Ovary (tissue), 9 donors: ENCODE data around the gene ITPKC. TPM values are rescaled to one million over a fixed set of nuclear protein-coding genes. Genes with fewer than 3 reads are reported as not detected.

Experiments
- DNase-seq, 5 donors: peaks; one replicate each; pipeline ENCODE4 v3.0.0-alpha.2; 2019 to 2020
- H3K27ac ChIP-seq, 2 donors: fragments of 200-600 bp; one replicate each; pipeline versions ENCODE4 v1.5.1 to v1.8.0; 2019 to 2022
- H3K27me3 ChIP-seq: fragments of 200-600 bp; one replicate; pipeline ENCODE4 v1.8.0; 2022
- H3K36me3 ChIP-seq: fragments of 200-600 bp; sonication (generic); one replicate; pipeline ENCODE4 v1.5.1; 2019
- H3K4me1 ChIP-seq: one replicate; pipeline ENCODE4 v1.8.1; 2013; ENCODE audit warnings: mild to moderate bottlenecking, moderate library complexity; ENCODE audit not compliant: insufficient read depth
- H3K4me3 ChIP-seq: fragments of 200-600 bp; sonication (generic); one replicate; pipeline ENCODE4 v1.5.1; 2017
- H3K9me3 ChIP-seq, 2 donors: fragments of 200-600 bp in 1 of 2; sonication (generic) in 1 of 2; one replicate each; pipeline versions ENCODE4 v1.5.1 to v1.8.1; 2013 to 2019; ENCODE audit warnings: mild to moderate bottlenecking in 1 of 2, moderate library complexity in 1 of 2
- CTCF ChIP-seq, 3 donors: fragments of 450-650 bp in 2 of 3; fragments of 200-600 bp in 1 of 3; IDR thresholded peaks; one replicate each; pipeline versions ENCODE4 v1.5.1 to v1.8.0; 2016 to 2022; ENCODE audit warnings: antibody characterized with exemption in 3 of 3, mild to moderate bottlenecking in 1 of 3
- EP300 ChIP-seq: sonication (generic); formaldehyde crosslinking; IDR thresholded peaks from one replicate; pipeline ENCODE4 v1.6.1; 2017; ENCODE audit warnings: antibody characterized with exemption
- POLR2A ChIP-seq: fragments of 450-650 bp; IDR thresholded peaks from one replicate; pipeline ENCODE4 v1.6.1; 2017; ENCODE audit warnings: antibody characterized with exemption, mild to moderate bottlenecking, moderate library complexity
- WGBS, 3 donors: extraction: QIAGEN DNeasy Blood & Tissue Kit in 1 of 3; methylation state at CpG; one replicate each; pipeline versions ENCODE4 v1.1.5 to v1.1.7; 2013 to 2017; 5-methylcytosine and 5-hydroxymethylcytosine counted together
- intact Hi-C, 4 donors: fragments of 100-400 bp; cut with DNase I; formaldehyde crosslinking; loops; one replicate each; pipeline versions ENCODE4 v1.11.0 to v1.15.1; 2022 to 2023
- polyA plus RNA-seq, 2 donors: library from polyadenylated mRNA; stranded (reverse); fragments of 200-250 nt in 1 of 2; fragments of 350-450 nt in 1 of 2; fragmentation: Illumina TruSeq in 1 of 2; extraction: RNeasy Lipid Tissue Mini Kit (QIAGEN cat#74804) in 1 of 2; gene quantifications; one replicate each; pipeline ENCODE4 v1.2.3, GENCODE V29; 2013 to 2014
- total RNA-seq, 7 donors: library from RNA; depleted of rRNA in 2 of 7; stranded (reverse); fragments of >200 nt in 2 of 7; fragmentation: NEBNext Ultra II Directional in 3 of 7; extraction: Animal tissue kit (Norgen Biotek cat#: 25700) in 3 of 7; gene quantifications; one replicate each; pipeline versions ENCODE4 v1.1.0 to v1.2.4, GENCODE V29; 2016 to 2023
- donor health status: DM: no; HTN: no; CAD: no; lungs with moderate emphysema.
- donor health status: DM: no; HTN: no; CAD: no.
- donor health status: Bipolar disorder and iron deficiency.
- donor health status: DM: yes; HTN: yes; CAD: no.
- donor health status: DM: no; HTN: no; CAD: no.
- donor health status: DM: yes; HTN: yes; CAD: no.

Gene ITPKC
- total and polyA plus RNA-seq, 9 donors, result 6.5 to 117 (median 19.1) TPM

DNA sequence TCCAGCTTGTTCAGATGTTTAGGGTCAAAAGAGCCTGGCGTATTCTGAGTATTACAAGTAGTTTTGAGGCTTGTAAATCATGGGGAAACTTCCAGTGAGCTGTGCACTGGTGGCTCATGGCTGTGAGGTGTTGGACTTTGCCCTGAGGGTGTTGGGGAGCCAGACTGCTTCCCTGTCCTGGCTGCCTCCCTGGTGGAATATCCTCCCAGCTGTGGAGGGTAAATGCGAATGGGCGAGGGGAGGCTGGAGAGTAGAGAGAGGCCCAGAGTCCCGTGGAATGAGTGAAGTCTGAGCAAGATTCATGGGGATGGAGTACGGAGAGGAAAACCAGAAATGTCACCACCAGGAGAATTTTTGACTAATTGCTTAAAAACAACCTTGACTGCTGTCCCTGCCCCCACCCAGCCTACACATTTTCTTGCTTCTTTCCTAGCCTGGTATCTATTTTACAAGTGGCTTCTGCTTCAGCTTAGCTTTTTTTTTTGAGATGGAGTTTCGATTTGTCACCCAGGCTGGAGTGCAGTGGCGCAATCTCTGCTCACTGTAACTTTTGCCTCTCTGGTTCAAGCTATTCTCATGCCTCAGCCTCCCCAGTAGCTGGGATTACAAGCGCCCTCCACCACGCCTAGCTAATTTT, 37.8 kb downstream of the ITPKC start:
- H3K27ac ChIP-seq, result no peak overlapping the region

GRCh38 chr19:40755248-40755624, 38.3 kb downstream of the ITPKC start:
- no peak overlapping the region for H3K4me3 ChIP-seq
- no peak for DNase-seq
- TF ChIP-seq CTCF (IDR thresholded peaks at IDR 0.05) (no peak), POLR2A (no peak), EP300 (no peak)
- H3K36me3 ChIP-seq, result no peaks in the 10 kb centered on the region
- no peaks in the 10 kb centered on the region for H3K27me3 ChIP-seq
- H3K27ac ChIP-seq, result no peak overlapping the region
- intact Hi-C loops, result no loop called here
- no peaks in the 10 kb centered on the region for H3K9me3 ChIP-seq
- 67 to 84% (median 74%) methylated on average over 3 of the region's 3 CpGs for WGBS, 3 donors
- H3K4me1 ChIP-seq, result peaks cover 13% of the 10 kb centered on the region

More for the DNA sequence above, 37.8 kb downstream of the ITPKC start:
- intact Hi-C loops, result loop anchor here in 1 of 4 donors (5.0 kb wide), 1 partner anchor 48 kb away; no protein-coding TSS in a partner anchor
- no peak for TF ChIP-seq POLR2A
- no peak for TF ChIP-seq CTCF (IDR thresholded peaks at IDR 0.05)
- TF ChIP-seq EP300, result no peak
- Histone ChIP-seq H3K4me3 (no peak overlapping the region), H3K36me3 (no peaks in the 10 kb centered on the region), H3K27me3 (no peaks in the 10 kb centered on the region), H3K4me1 (peaks cover 15% of the 10 kb centered on the region), H3K9me3 (no peaks in the 10 kb centered on the region)
- no peak for DNase-seq
- WGBS, 3 donors, result 72 to 77% (median 73%) methylated on average over 9 of the region's 9 CpGs

GRCh38 chr19:40755791-40756190, 38.9 kb downstream of the ITPKC start:
- WGBS, 3 donors, result 92 to 95% (median 93%) methylated on average over 8 of the region's 8 CpGs
- no peaks in the 10 kb centered on the region for H3K27me3 ChIP-seq
- intact Hi-C loops, result no loop called here
- H3K36me3 ChIP-seq, result no peaks in the 10 kb centered on the region
- H3K4me3 ChIP-seq, result no peak overlapping the region
- no peak overlapping the region for H3K27ac ChIP-seq
- no peaks in the 10 kb centered on the region for H3K9me3 ChIP-seq
- DNase-seq, result no peak
- no peak for TF ChIP-seq CTCF (IDR thresholded peaks at IDR 0.05)
- H3K4me1 ChIP-seq, result peaks cover 13% of the 10 kb centered on the region

DNA sequence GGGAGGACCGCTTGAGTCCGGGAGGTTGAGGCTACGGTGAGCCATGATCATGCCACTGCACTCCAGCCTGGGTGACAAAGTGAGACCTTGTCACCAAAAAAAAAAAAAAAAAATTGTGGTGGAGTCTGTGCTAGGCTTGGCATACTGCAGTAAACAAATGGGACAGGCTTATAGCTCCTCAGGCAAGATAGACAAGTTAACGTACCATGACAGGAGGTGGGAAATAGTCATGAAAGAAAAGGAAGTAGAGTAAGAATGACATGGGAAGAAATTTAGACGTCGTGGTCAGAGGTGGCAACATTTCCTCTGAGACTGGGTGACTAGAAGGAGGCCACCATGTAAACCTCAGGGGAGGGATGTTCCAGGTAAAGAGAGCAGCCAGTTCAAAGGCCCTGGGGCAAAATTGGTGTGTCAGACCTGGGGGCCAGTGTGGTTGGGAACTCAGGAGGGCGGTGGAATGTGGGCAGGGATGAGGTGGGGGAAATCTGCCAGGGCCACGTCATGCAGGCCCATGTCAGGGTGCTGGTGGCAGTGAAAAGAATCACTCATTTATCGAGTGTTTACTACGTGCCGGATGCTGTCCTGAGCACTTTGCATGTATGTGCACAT, 39.7 kb downstream of the ITPKC start:
- Histone ChIP-seq H3K36me3 (no peaks in the 10 kb centered on the region), H3K27me3 (no peaks in the 10 kb centered on the region), H3K9me3 (no peaks in the 10 kb centered on the region), H3K4me3 (no peak overlapping the region), H3K27ac (no peak overlapping the region), H3K4me1 (peaks cover 13% of the 10 kb centered on the region)
- intact Hi-C loops, result no loop called here
- DNase-seq, result no peak
- TF ChIP-seq EP300 (no peak), CTCF (IDR thresholded peaks at IDR 0.05) (no peak), POLR2A (no peak)
- 79 to 89% (median 86%) methylated on average over 10 to 11 of the region's 11 CpGs for WGBS, 3 donors
